ENCODE measurements around the gene C1orf105.

C1orf105 gene

GRCh38 chr1:172477216-172477615 lies 56.7 kb downstream of the C1orf105 start:
- Histone ChIP-seq H3K9me3 (ENCODE audit: insufficient read depth, low read length) (no peaks in the 10 kb centered on the region), H3K36me3 (ENCODE audit: insufficient read depth, insufficient read length, low read length) (no peaks in the 10 kb centered on the region), H3K4me3 (ENCODE audit: insufficient read length, low read depth) (no peak overlapping the region), H3K9ac (ENCODE audit: insufficient read length, low read depth) (no peak overlapping the region), H3K4me1 (ENCODE audit: insufficient read depth, insufficient read length) (peaks cover 3% of the 10 kb centered on the region), H3K27me3 (ENCODE audit: insufficient read depth, insufficient read length) (no peaks in the 10 kb centered on the region)
- DNase-seq (ENCODE audit: low read depth, low spot score) = no peak
- TF ChIP-seq SUZ12 (IDR thresholded peaks at IDR 0.05; ENCODE audit: extremely low read depth, insufficient read depth, insufficient read length) = no peak

- Histone ChIP-seq H3K36me3 (ENCODE audit: insufficient read depth, insufficient read length, low read length) (no peaks in the 10 kb centered on the region), H3K9me3 (ENCODE audit: insufficient read depth, low read length) (no peaks in the 10 kb centered on the region), H3K27me3 (ENCODE audit: insufficient read depth, insufficient read length) (no peaks in the 10 kb centered on the region), H3K4me3 (ENCODE audit: insufficient read length, low read depth) (no peak overlapping the region), H3K4me1 (ENCODE audit: insufficient read depth, insufficient read length) (peaks cover 3% of the 10 kb centered on the region), H3K9ac (ENCODE audit: insufficient read length, low read depth) (no peak overlapping the region)
- no peak for DNase-seq (ENCODE audit: low read depth, low spot score)
- TF ChIP-seq YY1 (IDR thresholded peaks at IDR 0.05; ENCODE audit: insufficient read depth, insufficient read length) (no peak), SUZ12 (IDR thresholded peaks at IDR 0.05; ENCODE audit: extremely low read depth, insufficient read depth, insufficient read length) (no peak), ZNF274 (IDR thresholded peaks at IDR 0.05; ENCODE audit: low read depth, low read length) (no peak)
Measured at GRCh38 chr1:172477741-172478140, 57.3 kb downstream of the C1orf105 start.

- Histone ChIP-seq H3K4me1 (ENCODE audit: insufficient read depth, insufficient read length) (peaks cover 3% of the 10 kb centered on the region), H3K9me3 (ENCODE audit: insufficient read depth, low read length) (no peaks in the 10 kb centered on the region), H3K9ac (ENCODE audit: insufficient read length, low read depth) (no peak overlapping the region), H3K4me3 (ENCODE audit: insufficient read length, low read depth) (no peak overlapping the region), H3K36me3 (ENCODE audit: insufficient read depth, insufficient read length, low read length) (no peaks in the 10 kb centered on the region), H3K27me3 (ENCODE audit: insufficient read depth, insufficient read length) (no peaks in the 10 kb centered on the region)
- TF ChIP-seq SUZ12 (IDR thresholded peaks at IDR 0.05; ENCODE audit: extremely low read depth, insufficient read depth, insufficient read length) = no peak
- no peak for TF ChIP-seq ZNF274 (IDR thresholded peaks at IDR 0.05; ENCODE audit: low read depth, low read length)
- TF ChIP-seq YY1 (IDR thresholded peaks at IDR 0.05; ENCODE audit: insufficient read depth, insufficient read length) = no peak
- no peak for DNase-seq (ENCODE audit: low read depth, low spot score)
Measured at GRCh38 chr1:172478485-172478884, 58.0 kb downstream of the C1orf105 start.

GRCh38 chr1:172480431-172480830 lies 59.9 kb downstream of the C1orf105 start:
- Histone ChIP-seq H3K36me3 (ENCODE audit: insufficient read depth, insufficient read length, low read length) (no peaks in the 10 kb centered on the region), H3K27me3 (ENCODE audit: insufficient read depth, insufficient read length) (no peaks in the 10 kb centered on the region), H3K9ac (ENCODE audit: insufficient read length, low read depth) (no peak overlapping the region), H3K4me1 (ENCODE audit: insufficient read depth, insufficient read length) (peaks cover 3% of the 10 kb centered on the region), H3K4me3 (ENCODE audit: insufficient read length, low read depth) (no peak overlapping the region), H3K9me3 (ENCODE audit: insufficient read depth, low read length) (no peaks in the 10 kb centered on the region)
- DNase-seq (ENCODE audit: low read depth, low spot score) = no peak
- TF ChIP-seq YY1 (IDR thresholded peaks at IDR 0.05; ENCODE audit: insufficient read depth, insufficient read length) (no peak), ZNF274 (IDR thresholded peaks at IDR 0.05; ENCODE audit: low read depth, low read length) (no peak), SUZ12 (IDR thresholded peaks at IDR 0.05; ENCODE audit: extremely low read depth, insufficient read depth, insufficient read length) (no peak)

GRCh38 chr1:172482044-172482443 lies 61.6 kb downstream of the C1orf105 start:
- Histone ChIP-seq H3K9ac (ENCODE audit: insufficient read length, low read depth) (no peak overlapping the region), H3K27me3 (ENCODE audit: insufficient read depth, insufficient read length) (no peaks in the 10 kb centered on the region)
- no peak for DNase-seq (ENCODE audit: low read depth, low spot score)

GRCh38 chr1:172483448-172483847 lies 63.0 kb downstream of the C1orf105 start:
- peaks cover 3% of the 10 kb centered on the region for H3K4me1 ChIP-seq (ENCODE audit: insufficient read depth, insufficient read length)
- no peaks in the 10 kb centered on the region for H3K36me3 ChIP-seq (ENCODE audit: insufficient read depth, insufficient read length, low read length)
- TF ChIP-seq ZNF274 (IDR thresholded peaks at IDR 0.05; ENCODE audit: low read depth, low read length) (no peak), YY1 (IDR thresholded peaks at IDR 0.05; ENCODE audit: insufficient read depth, insufficient read length) (no peak), SUZ12 (IDR thresholded peaks at IDR 0.05; ENCODE audit: extremely low read depth, insufficient read depth, insufficient read length) (no peak)
- no peak overlapping the region for H3K9ac ChIP-seq (ENCODE audit: insufficient read length, low read depth)
- H3K27me3 ChIP-seq (ENCODE audit: insufficient read depth, insufficient read length) = no peaks in the 10 kb centered on the region
- H3K4me3 ChIP-seq (ENCODE audit: insufficient read length, low read depth) = no peak overlapping the region
- DNase-seq (ENCODE audit: low read depth, low spot score) = no peak
- no peaks in the 10 kb centered on the region for H3K9me3 ChIP-seq (ENCODE audit: insufficient read depth, low read length)

More at GRCh38 chr1:172482044-172482443, 61.6 kb downstream of the C1orf105 start:
- Histone ChIP-seq H3K4me3 (ENCODE audit: insufficient read length, low read depth) (no peak overlapping the region), H3K36me3 (ENCODE audit: insufficient read depth, insufficient read length, low read length) (no peaks in the 10 kb centered on the region), H3K4me1 (ENCODE audit: insufficient read depth, insufficient read length) (peaks cover 3% of the 10 kb centered on the region), H3K9me3 (ENCODE audit: insufficient read depth, low read length) (no peaks in the 10 kb centered on the region)
- TF ChIP-seq SUZ12 (IDR thresholded peaks at IDR 0.05; ENCODE audit: extremely low read depth, insufficient read depth, insufficient read length) (no peak), ZNF274 (IDR thresholded peaks at IDR 0.05; ENCODE audit: low read depth, low read length) (no peak), YY1 (IDR thresholded peaks at IDR 0.05; ENCODE audit: insufficient read depth, insufficient read length) (no peak)

- DNase-seq (ENCODE audit: low read depth, low spot score) = no peak
- Histone ChIP-seq H3K4me1 (ENCODE audit: insufficient read depth, insufficient read length) (peaks cover 3% of the 10 kb centered on the region), H3K36me3 (ENCODE audit: insufficient read depth, insufficient read length, low read length) (no peaks in the 10 kb centered on the region), H3K9ac (ENCODE audit: insufficient read length, low read depth) (no peak overlapping the region), H3K27me3 (ENCODE audit: insufficient read depth, insufficient read length) (no peaks in the 10 kb centered on the region), H3K4me3 (ENCODE audit: insufficient read length, low read depth) (no peak overlapping the region), H3K9me3 (ENCODE audit: insufficient read depth, low read length) (no peaks in the 10 kb centered on the region)
- TF ChIP-seq YY1 (IDR thresholded peaks at IDR 0.05; ENCODE audit: insufficient read depth, insufficient read length) (no peak), SUZ12 (IDR thresholded peaks at IDR 0.05; ENCODE audit: extremely low read depth, insufficient read depth, insufficient read length) (no peak), ZNF274 (IDR thresholded peaks at IDR 0.05; ENCODE audit: low read depth, low read length) (no peak)
Measured at GRCh38 chr1:172484252-172484651, 63.8 kb downstream of the C1orf105 start.

- DNase-seq (ENCODE audit: low read depth, low spot score) = no peak
- Histone ChIP-seq H3K4me1 (ENCODE audit: insufficient read depth, insufficient read length) (no peaks in the 10 kb centered on the region), H3K4me3 (ENCODE audit: insufficient read length, low read depth) (no peak overlapping the region), H3K9me3 (ENCODE audit: insufficient read depth, low read length) (no peaks in the 10 kb centered on the region), H3K36me3 (ENCODE audit: insufficient read depth, insufficient read length, low read length) (no peaks in the 10 kb centered on the region), H3K27me3 (ENCODE audit: insufficient read depth, insufficient read length) (no peaks in the 10 kb centered on the region), H3K9ac (ENCODE audit: insufficient read length, low read depth) (no peak overlapping the region)
- TF ChIP-seq SUZ12 (IDR thresholded peaks at IDR 0.05; ENCODE audit: extremely low read depth, insufficient read depth, insufficient read length) = no peak
- TF ChIP-seq YY1 (IDR thresholded peaks at IDR 0.05; ENCODE audit: insufficient read depth, insufficient read length) = no peak
- TF ChIP-seq ZNF274 (IDR thresholded peaks at IDR 0.05; ENCODE audit: low read depth, low read length) = no peak
Measured at GRCh38 chr1:172485626-172486025, 65.1 kb downstream of the C1orf105 start.
